ENCODE measurements around the gene SLC4A9.
A peak's percentile ranks its signal among the peaks of the same experiment; 100 is the strongest.

Gene SLC4A9

GRCh38 chr5:140362875-140363630 lies 3.1 kb downstream of the SLC4A9 start:
- peak; percentile 88 for DNase-seq

GRCh38 chr5:140363631-140364471 lies 3.9 kb downstream of the SLC4A9 start:
- DNase-seq = no peak

- DNase-seq = no peak
Measured at GRCh38 chr5:140364472-140364765, 4.4 kb downstream of the SLC4A9 start.

- DNase-seq = no peak
Measured at GRCh38 chr5:140365282-140365681, 5.3 kb downstream of the SLC4A9 start.

- no peak for DNase-seq
Measured at GRCh38 chr5:140365941-140366340, 5.9 kb downstream of the SLC4A9 start.

- DNase-seq = no peak
Measured at GRCh38 chr5:140366589-140367255, 6.7 kb downstream of the SLC4A9 start.

GRCh38 chr5:140367256-140368013 lies 7.4 kb downstream of the SLC4A9 start:
- DNase-seq = no peak

GRCh38 chr5:140371356-140372151 lies 11.6 kb downstream of the SLC4A9 start:
- DNase-seq = no peak

GRCh38 chr5:140372971-140373487 lies 13.0 kb downstream of the SLC4A9 start:
- peak; percentile 55 for DNase-seq

GRCh38 chr5:140381351-140381750 lies 21.4 kb downstream of the SLC4A9 start:
- DNase-seq = no peak

GRCh38 chr5:140381972-140382371 lies 22.0 kb downstream of the SLC4A9 start:
- DNase-seq = no peak

- no peak for DNase-seq
Measured at GRCh38 chr5:140382866-140383265, 22.9 kb downstream of the SLC4A9 start.

- DNase-seq = no peak
Measured at GRCh38 chr5:140383300-140383699, 23.3 kb downstream of the SLC4A9 start.

GRCh38 chr5:140388052-140388451 lies 28.1 kb downstream of the SLC4A9 start:
- DNase-seq = no peak

GRCh38 chr5:140391312-140391711 lies 31.3 kb downstream of the SLC4A9 start:
- DNase-seq = no peak

- DNase-seq = no peak
Measured at GRCh38 chr5:140391732-140392131, 31.7 kb downstream of the SLC4A9 start.

- DNase-seq = no peak
Measured at GRCh38 chr5:140393738-140394137, 33.7 kb downstream of the SLC4A9 start.

- DNase-seq = no peak
Measured at GRCh38 chr5:140398379-140398811, 38.4 kb downstream of the SLC4A9 start.

- DNase-seq = no peak
Measured at GRCh38 chr5:140399979-140400729, 40.2 kb downstream of the SLC4A9 start.

GRCh38 chr5:140400730-140401361 lies 40.9 kb downstream of the SLC4A9 start:
- peak; percentile 83 for DNase-seq

All from CD4-positive, alpha-beta T cell treated with Interleukin-17A for 4 hours (primary cell).